Mucosa of stomach (tissue), 1 donor: ENCODE results near the gene SLC4A3.

Source experiments
- H3K27me3 ChIP-seq: one replicate; pipeline ENCODE4 v1.7.0; 2013; ENCODE audit warnings: mild to moderate bottlenecking, low read length; ENCODE audit not compliant: control insufficient read depth, insufficient read depth
- H3K36me3 ChIP-seq: one replicate; pipeline ENCODE4 v1.7.0; 2013; ENCODE audit warnings: low read length; ENCODE audit not compliant: control insufficient read depth, insufficient read depth
- H3K4me1 ChIP-seq: one replicate; pipeline ENCODE4 v1.7.0; 2013; ENCODE audit warnings: mild to moderate bottlenecking, low read length; ENCODE audit not compliant: control insufficient read depth, insufficient read depth
- H3K4me3 ChIP-seq: one replicate; pipeline ENCODE4 v1.7.0; 2013; ENCODE audit warnings: low read length
- H3K9ac ChIP-seq: one replicate; pipeline ENCODE4 v1.7.0; 2013; ENCODE audit warnings: mild to moderate bottlenecking, low read length, moderate library complexity
- H3K9me3 ChIP-seq: one replicate; pipeline ENCODE4 v1.7.0; 2013; ENCODE audit warnings: mild to moderate bottlenecking, low read length, moderate library complexity; ENCODE audit not compliant: control insufficient read depth
- donor health status: Pancreatic carcinoma.

The SLC4A3 gene

DNA sequence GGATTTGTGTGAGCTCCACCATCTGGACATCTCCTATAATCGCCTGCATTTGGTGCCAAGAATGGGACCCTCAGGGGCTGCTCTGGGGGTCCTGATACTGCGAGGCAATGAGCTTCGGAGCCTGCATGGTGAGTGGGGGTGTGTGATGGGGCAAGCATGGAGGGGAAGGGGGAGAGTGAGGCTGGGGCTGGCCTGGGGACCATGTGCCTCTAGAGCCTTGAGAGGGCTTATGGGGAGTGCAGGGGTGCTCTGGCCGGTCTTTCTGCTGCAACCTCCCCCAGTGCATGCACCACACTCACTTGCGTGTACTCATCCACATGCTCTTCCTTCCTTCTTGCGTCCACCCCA is 21.8 kb upstream of the SLC4A3 start:
- Histone ChIP-seq H3K27me3 (no peaks in the 10 kb centered on the region), H3K9me3 (no peaks in the 10 kb centered on the region), H3K9ac (no peak overlapping the region), H3K36me3 (peaks cover 9% of the 10 kb centered on the region), H3K4me3 (no peak overlapping the region), H3K4me1 (no peaks in the 10 kb centered on the region)

GRCh38 chr2:219607931-219608330 is 19.5 kb upstream of the SLC4A3 start:
- Histone ChIP-seq H3K9me3 (no peaks in the 10 kb centered on the region), H3K9ac (no peak overlapping the region), H3K27me3 (no peaks in the 10 kb centered on the region), H3K4me1 (no peaks in the 10 kb centered on the region), H3K4me3 (no peak overlapping the region), H3K36me3 (peaks cover 9% of the 10 kb centered on the region)

DNA sequence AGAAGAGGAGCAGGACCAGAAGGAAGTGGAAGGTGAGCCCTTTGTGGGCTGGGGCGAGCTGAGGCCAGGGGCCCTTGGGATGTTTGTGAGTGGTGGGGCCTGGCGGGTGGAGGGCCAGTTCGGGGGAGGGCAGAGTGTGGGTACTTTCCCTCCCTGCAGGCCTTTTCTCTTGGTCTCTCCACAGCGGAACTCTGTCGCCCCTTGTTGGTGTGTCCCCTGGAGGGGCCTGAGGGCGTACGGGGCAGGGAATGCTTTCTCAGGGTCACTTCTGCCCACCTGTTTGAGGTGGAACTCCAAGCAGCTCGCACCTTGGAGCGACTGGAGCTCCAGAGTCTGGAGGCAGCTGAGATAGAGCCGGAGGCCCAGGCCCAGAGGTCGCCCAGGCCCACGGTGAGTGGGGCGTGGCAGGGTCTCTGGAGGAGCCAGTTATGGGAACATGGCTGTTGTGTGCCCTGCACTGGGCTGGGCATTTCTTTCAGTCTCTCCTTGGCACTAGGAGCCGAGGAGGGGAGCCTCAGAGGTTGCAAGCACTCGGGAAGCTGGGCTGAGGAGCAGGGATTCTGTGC is 18.9 kb upstream of the SLC4A3 start:
- H3K4me3 ChIP-seq: no peak overlapping the region
- H3K9ac ChIP-seq: no peak overlapping the region
- no peaks in the 10 kb centered on the region for H3K9me3 ChIP-seq
- no peaks in the 10 kb centered on the region for H3K4me1 ChIP-seq
- H3K27me3 ChIP-seq: no peaks in the 10 kb centered on the region
- H3K36me3 ChIP-seq: peaks cover 9% of the 10 kb centered on the region

DNA sequence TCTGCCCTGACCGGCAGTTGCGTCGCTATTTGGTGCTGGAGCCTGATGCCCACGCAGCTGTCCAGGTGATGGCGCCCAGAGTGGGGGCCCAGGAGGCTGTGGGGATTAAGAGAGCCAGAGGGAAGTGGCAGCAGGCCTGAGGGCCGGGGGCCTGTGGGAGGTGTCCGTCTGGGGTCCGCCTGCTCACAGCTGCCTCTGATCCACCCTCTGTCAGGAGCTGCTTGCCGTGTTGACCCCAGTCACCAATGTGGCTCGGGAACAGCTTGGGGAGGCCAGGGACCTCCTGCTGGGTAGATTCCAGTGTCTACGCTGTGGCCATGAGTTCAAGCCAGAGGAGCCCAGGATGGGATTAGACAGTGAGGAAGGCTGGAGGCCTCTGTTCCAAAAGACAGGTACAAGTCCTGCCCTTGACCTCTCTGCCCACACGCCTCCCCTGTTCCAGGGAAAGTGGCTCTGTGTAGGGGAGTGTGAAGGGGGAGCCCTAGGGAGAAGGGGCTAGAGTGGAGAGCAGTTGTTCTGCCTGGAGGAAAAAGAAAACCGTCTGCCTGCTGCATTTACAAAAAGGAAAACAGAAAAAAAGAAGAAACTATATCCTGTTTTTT is 18.2 kb upstream of the SLC4A3 start:
- no peaks in the 10 kb centered on the region for H3K4me1 ChIP-seq
- no peak overlapping the region for H3K9ac ChIP-seq
- no peaks in the 10 kb centered on the region for H3K9me3 ChIP-seq
- no peak overlapping the region for H3K4me3 ChIP-seq
- no peaks in the 10 kb centered on the region for H3K27me3 ChIP-seq
- H3K36me3 ChIP-seq: peaks cover 9% of the 10 kb centered on the region

DNA sequence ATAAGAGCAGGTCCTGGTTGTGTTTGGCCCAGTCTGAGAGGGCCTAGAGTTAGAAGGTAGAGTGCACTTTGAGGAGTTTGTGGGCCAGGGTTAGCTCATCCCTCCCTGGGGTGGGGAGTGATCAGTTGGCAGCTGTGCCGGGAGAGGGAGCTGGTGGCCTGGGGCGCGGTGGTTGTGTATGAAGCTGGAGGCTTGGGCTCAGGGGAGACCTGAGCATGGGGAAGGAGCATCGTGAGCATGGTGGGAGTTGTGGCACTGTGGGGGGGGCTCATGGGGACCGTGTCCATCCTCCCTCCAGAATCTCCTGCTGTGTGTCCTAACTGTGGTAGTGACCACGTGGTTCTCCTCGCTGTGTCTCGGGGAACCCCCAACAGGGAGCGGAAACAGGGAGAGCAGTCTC is 16.1 kb upstream of the SLC4A3 start:
- Histone ChIP-seq H3K36me3 (peaks cover 4% of the 10 kb centered on the region), H3K4me3 (no peak overlapping the region), H3K27me3 (no peaks in the 10 kb centered on the region), H3K4me1 (no peaks in the 10 kb centered on the region), H3K9ac (no peak overlapping the region), H3K9me3 (no peaks in the 10 kb centered on the region)

- H3K9me3 ChIP-seq: no peaks in the 10 kb centered on the region
- no peak overlapping the region for H3K4me3 ChIP-seq
- H3K27me3 ChIP-seq: no peaks in the 10 kb centered on the region
- peaks cover 4% of the 10 kb centered on the region for H3K36me3 ChIP-seq
- no peaks in the 10 kb centered on the region for H3K4me1 ChIP-seq
- H3K9ac ChIP-seq: no peak overlapping the region
Measured at GRCh38 chr2:219611866-219612576, 15.4 kb upstream of the SLC4A3 start.

DNA sequence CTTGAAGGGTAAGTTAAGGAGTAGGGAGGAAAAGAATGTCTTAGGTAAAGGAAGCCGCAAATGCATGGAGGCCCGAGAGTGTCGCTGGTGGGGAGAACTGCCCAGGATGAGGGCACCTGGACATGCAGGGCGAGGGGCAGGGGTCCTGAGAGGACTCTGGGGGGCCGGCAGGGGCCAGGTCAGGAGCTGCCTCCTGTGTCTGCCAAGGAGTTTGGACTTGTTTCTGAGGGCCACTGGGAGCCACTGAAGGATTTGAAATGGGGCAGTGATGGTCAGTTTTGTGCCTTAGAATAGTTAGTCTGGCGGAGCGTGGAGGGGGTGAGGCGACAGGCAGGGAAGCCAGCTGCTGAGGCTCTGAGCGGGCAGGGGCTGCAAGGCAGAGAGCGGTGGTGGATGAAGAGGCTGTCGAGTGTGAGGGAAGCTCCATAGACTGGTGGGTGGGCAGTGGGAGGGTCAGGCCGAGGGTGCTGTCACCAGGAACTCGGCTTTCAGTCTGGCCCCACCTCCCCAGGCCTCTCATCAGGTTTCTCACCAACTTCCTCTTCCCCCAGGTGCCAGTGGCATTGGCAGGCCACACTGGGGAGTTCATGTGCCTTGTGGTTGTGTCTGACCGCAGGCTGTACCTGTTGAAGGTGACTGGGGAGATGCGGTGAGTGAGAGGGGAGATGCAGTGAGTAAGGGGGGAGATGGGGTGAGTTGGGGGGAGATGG is 14.7 kb upstream of the SLC4A3 start:
- no peak overlapping the region for H3K4me3 ChIP-seq
- no peaks in the 10 kb centered on the region for H3K4me1 ChIP-seq
- H3K27me3 ChIP-seq: no peaks in the 10 kb centered on the region
- H3K9ac ChIP-seq: no peak overlapping the region
- H3K36me3 ChIP-seq: peaks cover 4% of the 10 kb centered on the region
- H3K9me3 ChIP-seq: no peaks in the 10 kb centered on the region

GRCh38 chr2:219613461-219614070 is 13.9 kb upstream of the SLC4A3 start:
- Histone ChIP-seq H3K4me1 (no peaks in the 10 kb centered on the region), H3K4me3 (no peak overlapping the region), H3K9ac (no peak overlapping the region), H3K27me3 (no peaks in the 10 kb centered on the region), H3K9me3 (no peaks in the 10 kb centered on the region), H3K36me3 (peaks cover 4% of the 10 kb centered on the region)

- H3K9ac ChIP-seq: no peak overlapping the region
- H3K9me3 ChIP-seq: no peaks in the 10 kb centered on the region
- H3K4me1 ChIP-seq: no peaks in the 10 kb centered on the region
- no peaks in the 10 kb centered on the region for H3K27me3 ChIP-seq
- peaks cover 4% of the 10 kb centered on the region for H3K36me3 ChIP-seq
- H3K4me3 ChIP-seq: no peak overlapping the region
Measured at GRCh38 chr2:219614076-219614860, 13.2 kb upstream of the SLC4A3 start.

DNA sequence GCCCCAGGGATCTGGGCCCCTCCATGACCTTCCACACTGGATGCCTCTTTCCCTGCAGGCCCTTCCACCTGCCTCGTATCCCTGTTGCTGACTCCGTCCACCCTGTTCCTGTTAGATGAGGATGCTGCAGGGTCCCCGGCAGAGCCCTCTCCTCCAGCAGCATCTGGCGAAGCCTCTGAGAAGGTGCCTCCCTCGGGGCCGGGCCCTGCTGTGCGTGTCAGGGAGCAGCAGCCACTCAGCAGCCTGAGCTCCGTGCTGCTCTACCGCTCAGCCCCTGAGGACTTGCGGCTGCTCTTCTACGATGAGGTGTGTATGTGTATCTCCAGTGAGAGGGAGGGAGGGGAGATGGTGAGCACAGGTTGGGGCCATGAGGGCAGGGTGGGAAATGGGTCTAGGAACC is 12.4 kb upstream of the SLC4A3 start:
- H3K4me1 ChIP-seq: no peaks in the 10 kb centered on the region
- H3K27me3 ChIP-seq: no peaks in the 10 kb centered on the region
- no peak overlapping the region for H3K4me3 ChIP-seq
- no peaks in the 10 kb centered on the region for H3K9me3 ChIP-seq
- no peak overlapping the region for H3K9ac ChIP-seq
- peaks cover 4% of the 10 kb centered on the region for H3K36me3 ChIP-seq

DNA sequence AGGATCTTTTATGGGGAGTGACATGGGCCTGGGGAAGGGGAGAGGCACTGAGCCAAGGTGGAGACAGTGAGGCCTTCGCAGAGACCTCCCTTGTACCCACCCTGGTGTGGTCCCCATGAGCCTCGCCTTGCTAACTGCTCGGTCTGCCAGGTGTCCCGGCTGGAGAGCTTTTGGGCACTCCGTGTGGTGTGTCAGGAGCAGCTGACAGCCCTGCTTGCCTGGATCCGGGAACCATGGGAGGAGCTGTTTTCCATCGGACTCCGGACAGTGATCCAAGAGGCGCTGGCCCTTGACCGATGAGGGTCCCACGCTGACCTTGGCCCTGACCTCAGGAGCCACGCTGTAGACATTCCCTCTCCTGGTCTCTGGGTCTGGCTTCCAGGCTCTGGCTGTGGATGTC is 11.5 kb upstream of the SLC4A3 start:
- Histone ChIP-seq H3K9ac (no peak overlapping the region), H3K36me3 (peaks cover 4% of the 10 kb centered on the region), H3K4me1 (no peaks in the 10 kb centered on the region), H3K4me3 (no peak overlapping the region), H3K27me3 (no peaks in the 10 kb centered on the region), H3K9me3 (no peaks in the 10 kb centered on the region)
